Neural progenitor cell (in vitro differentiated cells): ENCODE data around the gene TTC27. TPM values are rescaled to one million over a fixed set of nuclear protein-coding genes. Genes with fewer than 3 reads are reported as not detected.

Experiments
- DNase-seq: peaks from one replicate; pipeline ENCODE4 v3.0.0-alpha.2; 2016; ENCODE audit warnings: low spot score
- H2AFZ ChIP-seq: fragments of 200-600 bp; sonication (generic); replicated peaks from 2 replicates; pipeline ENCODE4 v1.6.1; 2016; ENCODE audit warnings: antibody characterized with exemption
- H3F3A ChIP-seq: fragments of 200-600 bp; sonication (generic); 2 replicates; pipeline ENCODE4 v1.6.1; 2016; ENCODE audit warnings: antibody characterized with exemption, low read depth
- H3K27ac ChIP-seq: fragments of 200-600 bp; sonication (generic); 2 replicates; pipeline ENCODE4 v1.5.1; 2016; ENCODE audit warnings: mild to moderate bottlenecking
- H3K27me3 ChIP-seq: fragments of 200-600 bp; sonication (generic); 2 replicates; pipeline ENCODE4 v1.6.1; 2016; ENCODE audit warnings: mild to moderate bottlenecking, moderate library complexity
- H3K36me3 ChIP-seq: fragments of 200-600 bp; sonication (generic); 2 replicates; pipeline ENCODE4 v1.5.1; 2016
- H3K4me1 ChIP-seq: fragments of 200-600 bp; sonication (generic); 2 replicates; pipeline ENCODE4 v1.6.1; 2016; ENCODE audit warnings: mixed run types
- H3K4me2 ChIP-seq: fragments of 200-600 bp; sonication (generic); 2 replicates; pipeline ENCODE4 v1.6.1; 2016
- H3K4me3 ChIP-seq: fragments of 200-600 bp; sonication (generic); 2 replicates; pipeline ENCODE4 v1.5.1; 2016
- H3K79me2 ChIP-seq: fragments of 200-600 bp; sonication (generic); 2 replicates; pipeline ENCODE4 v1.6.1; 2016; ENCODE audit warnings: low read depth
- H3K9ac ChIP-seq: fragments of 200-600 bp; sonication (generic); 2 replicates; pipeline ENCODE4 v1.6.1; 2016
- H3K9me3 ChIP-seq: fragments of 200-600 bp; sonication (generic); 2 replicates; pipeline ENCODE4 v1.5.1; 2016; ENCODE audit warnings: low read depth
- H4K20me1 ChIP-seq: fragments of 200-600 bp; sonication (generic); 2 replicates; pipeline ENCODE4 v1.6.1; 2016; ENCODE audit warnings: low read depth
- H3K27ac Mint-ChIP-seq: 3 replicates; pipeline ENCODE4 v1.8.0; 2021; ENCODE audit warnings: mixed read lengths
- H3K27me3 Mint-ChIP-seq: 2 replicates; pipeline ENCODE4 v1.8.0; 2022; ENCODE audit warnings: low read depth, mild to moderate bottlenecking, inconsistent platforms, moderate library complexity, mixed read lengths; ENCODE audit not compliant: insufficient read depth
- H3K36me3 Mint-ChIP-seq: 3 replicates; pipeline ENCODE4 v1.8.0; 2021; ENCODE audit warnings: mixed read lengths
- H3K4me1 Mint-ChIP-seq: 3 replicates; pipeline ENCODE4 v1.8.0; 2021; ENCODE audit warnings: mixed read lengths
- H3K4me3 Mint-ChIP-seq: 3 replicates; pipeline ENCODE4 v1.8.0; 2021; ENCODE audit warnings: mild to moderate bottlenecking, moderate library complexity, mixed read lengths
- H3K9me3 Mint-ChIP-seq: 3 replicates; pipeline ENCODE4 v1.8.0; 2020; ENCODE audit warnings: mixed read lengths
- CTCF ChIP-seq: fragments of 200-600 bp; sonication (generic); IDR thresholded peaks from 2 replicates; pipeline ENCODE4 v1.5.1; 2017; ENCODE audit warnings: antibody characterized with exemption, mild to moderate bottlenecking
- EZH2 ChIP-seq: fragments of 200-600 bp; sonication (generic); IDR thresholded peaks from 2 replicates; pipeline ENCODE4 v1.6.1; 2017; ENCODE audit warnings: antibody characterized with exemption, mild to moderate bottlenecking, moderate library complexity
- EZH2phosphoT487 ChIP-seq: fragments of 200-600 bp; sonication (generic); IDR thresholded peaks from 2 replicates; pipeline ENCODE4 v1.6.1; 2017; ENCODE audit warnings: antibody characterized with exemption
- total RNA-seq: library from RNA; depleted of rRNA; stranded (reverse); fragments of >200 nt; gene quantifications from 2 replicates; pipeline ENCODE4 v1.2.3, GENCODE V29; 2015; ENCODE audit warnings: low replicate concordance

TTC27 gene
- total RNA-seq, 1 donor from 2014 or later, result 32.5 TPM

DNA sequence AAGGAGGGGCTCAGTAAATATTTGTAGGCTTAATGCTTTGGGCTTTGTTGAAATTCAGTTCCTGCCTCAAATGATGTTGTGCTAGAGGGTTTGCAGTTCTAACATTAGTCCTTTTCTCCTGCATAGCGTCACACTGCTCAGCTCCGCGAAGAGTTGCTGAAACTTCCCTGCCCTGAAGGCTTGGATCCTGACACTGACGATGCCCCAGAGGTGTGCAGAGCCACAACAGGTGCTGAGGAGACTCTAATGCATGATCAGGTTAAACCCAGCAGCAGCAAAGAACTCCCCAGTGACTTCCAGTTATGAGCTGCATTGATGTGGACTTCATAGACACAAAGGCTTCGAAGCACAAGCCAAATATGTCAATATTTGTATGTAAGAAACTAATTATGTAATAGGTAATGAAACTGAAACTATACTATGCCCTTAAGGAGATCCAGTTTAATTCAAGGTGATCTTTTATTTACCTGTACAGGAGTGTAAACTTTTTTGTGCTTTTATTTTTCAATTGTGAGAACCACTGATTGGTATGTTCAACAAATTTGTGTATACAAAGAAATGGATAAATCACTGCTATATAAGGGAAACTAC is 10.2 kb upstream of the TTC27 start:
- H3K4me3 Mint-ChIP-seq, result no peak overlapping the region
- H3K9me3 Mint-ChIP-seq, result no peaks in the 10 kb centered on the region
- Histone ChIP-seq H3K79me2 (no peaks in the 10 kb centered on the region), H2AFZ (no peak overlapping the region), H3K4me2 (no peak overlapping the region), H3K9me3 (no peaks in the 10 kb centered on the region), H3K4me1 (no peaks in the 10 kb centered on the region), H3K27ac (no peak overlapping the region), H3K4me3 (no peak overlapping the region), H3F3A (no peaks in the 10 kb centered on the region), H3K27me3 (no peaks in the 10 kb centered on the region), H3K36me3 (peaks cover 6% of the 10 kb centered on the region), H3K9ac (no peak overlapping the region), H4K20me1 (no peaks in the 10 kb centered on the region)
- H3K27me3 Mint-ChIP-seq, result no peaks in the 10 kb centered on the region
- peaks cover 15% of the 10 kb centered on the region for H3K36me3 Mint-ChIP-seq
- no peak for TF ChIP-seq EZH2
- TF ChIP-seq CTCF, result no peak
- TF ChIP-seq EZH2phosphoT487, result no peak
- H3K4me1 Mint-ChIP-seq, result no peaks in the 10 kb centered on the region
- no peak overlapping the region for H3K27ac Mint-ChIP-seq
- DNase-seq, result no peak

- Mint-ChIP-seq H3K27ac (no peak overlapping the region), H3K36me3 (peaks cover 6% of the 10 kb centered on the region), H3K4me3 (no peak overlapping the region), H3K4me1 (peaks cover 7% of the 10 kb centered on the region), H3K27me3 (peaks cover 5% of the 10 kb centered on the region), H3K9me3 (no peaks in the 10 kb centered on the region)
- Histone ChIP-seq H3K79me2 (no peaks in the 10 kb centered on the region), H3K36me3 (peaks cover 6% of the 10 kb centered on the region), H3K27me3 (no peaks in the 10 kb centered on the region), H3K9ac (no peak overlapping the region), H2AFZ (no peak overlapping the region), H3K4me2 (no peak overlapping the region), H3K4me1 (no peaks in the 10 kb centered on the region), H4K20me1 (no peaks in the 10 kb centered on the region), H3K27ac (no peak overlapping the region), H3K9me3 (no peaks in the 10 kb centered on the region), H3F3A (peaks cover 13% of the 10 kb centered on the region), H3K4me3 (no peak overlapping the region)
- DNase-seq, result no peak
- TF ChIP-seq EZH2phosphoT487 (no peak), EZH2 (no peak), CTCF (no peak)
Measured at GRCh38 chr2:32622570-32623310, 5.1 kb upstream of the TTC27 start.

DNA sequence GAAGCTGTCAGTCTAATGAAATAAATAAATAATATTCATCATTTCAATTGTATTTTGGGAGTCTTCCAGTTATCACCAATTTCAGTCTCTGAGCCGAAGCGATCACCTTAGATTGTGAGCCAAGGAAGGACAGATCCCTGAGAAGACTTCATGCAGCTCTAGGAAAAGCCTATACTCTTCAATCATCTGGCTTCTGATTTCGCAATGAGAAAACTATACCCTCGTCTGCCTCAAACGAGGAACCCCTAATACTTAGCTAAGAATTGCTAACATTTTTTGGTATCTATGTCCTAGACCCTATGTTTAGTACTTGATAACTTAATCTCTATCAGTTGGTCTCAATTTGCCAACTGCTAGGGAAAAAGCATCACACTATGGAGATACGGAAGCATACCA is 4.5 kb upstream of the TTC27 start:
- no peak overlapping the region for H3K9ac ChIP-seq
- no peak overlapping the region for H2AFZ ChIP-seq
- Mint-ChIP-seq H3K9me3 (no peaks in the 10 kb centered on the region), H3K27me3 (peaks cover 10% of the 10 kb centered on the region), H3K36me3 (peaks cover 6% of the 10 kb centered on the region), H3K27ac (no peak overlapping the region), H3K4me3 (no peak overlapping the region), H3K4me1 (peaks cover 8% of the 10 kb centered on the region)
- no peaks in the 10 kb centered on the region for H3K9me3 ChIP-seq
- H3K4me1 ChIP-seq, result no peaks in the 10 kb centered on the region
- H3F3A ChIP-seq, result peaks cover 13% of the 10 kb centered on the region
- no peak overlapping the region for H3K27ac ChIP-seq
- no peaks in the 10 kb centered on the region for H4K20me1 ChIP-seq
- no peak overlapping the region for H3K4me3 ChIP-seq
- H3K27me3 ChIP-seq, result no peaks in the 10 kb centered on the region
- H3K36me3 ChIP-seq, result peaks cover 5% of the 10 kb centered on the region
- no peak for DNase-seq
- H3K4me2 ChIP-seq, result no peak overlapping the region
- H3K79me2 ChIP-seq, result peaks cover under 1% of the 10 kb centered on the region
- TF ChIP-seq EZH2phosphoT487 (no peak), CTCF (no peak), EZH2 (no peak)
